K562 (cell line): ENCODE results near the gene HOXB3. TPM values are rescaled to one million over a fixed set of nuclear protein-coding genes. Genes with fewer than 3 reads are reported as not detected.
A peak's percentile ranks its signal among the peaks of the same experiment; 100 is the strongest.

Experiments
- BDP1 ChIP-seq: IDR thresholded peaks from 3 replicates; pipeline ENCODE4 v1.6.1; 2011; ENCODE audit not compliant: insufficient read length, insufficient read depth
- NR2C1 ChIP-seq, 2 experiments: fragments of 450-650 bp; IDR thresholded peaks; 2 replicates each; pipeline ENCODE4 v1.6.1; 2017; ENCODE audit warnings: mild to moderate bottlenecking in 2 of 2, antibody characterized with exemption in 1 of 2, inconsistent platforms in 1 of 2, missing compliant biosample characterization in 1 of 2, missing genetic modification characterization in 1 of 2
- NR4A1 ChIP-seq, 2 experiments: fragments of 250-450 bp in 1 of 2; fragments of 450-650 bp in 1 of 2; sonication (Bioruptor Pico) in 1 of 2; IDR thresholded peaks; 2 replicates each; pipeline versions ENCODE4 v1.4.0 to v1.6.1; 2016 to 2020; ENCODE audit warnings: mild to moderate bottlenecking in 2 of 2, missing compliant biosample characterization in 1 of 2, missing genetic modification characterization in 1 of 2, moderate library complexity in 1 of 2
- POLR2AphosphoS5 ChIP-seq: IDR thresholded peaks from 2 replicates; pipeline ENCODE4 v1.6.1; 2011; ENCODE audit warnings: mild to moderate bottlenecking, low read depth, low read length, moderate library complexity; ENCODE audit not compliant: control insufficient read depth, insufficient read depth
- RBBP5 ChIP-seq: fragments of 200-600 bp; sonication (generic); IDR thresholded peaks from 2 replicates; pipeline ENCODE4 v1.6.1; 2012; ENCODE audit warnings: borderline replicate concordance, mild to moderate bottlenecking, low read length, control low read depth, inconsistent platforms; ENCODE audit not compliant: insufficient read depth, poor library complexity, severe bottlenecking
- RBM15 ChIP-seq: fragments of 200-400 bp; formaldehyde crosslinking; IDR thresholded peaks from 2 replicates; pipeline ENCODE4 v1.6.1; 2018; ENCODE audit warnings: mild to moderate bottlenecking, low read length, moderate library complexity; ENCODE audit not compliant: insufficient read depth
- SAFB ChIP-seq: fragments of 200-400 bp; formaldehyde crosslinking; IDR thresholded peaks from 2 replicates; pipeline ENCODE4 v1.6.1; 2017; ENCODE audit warnings: low read depth, low read length, borderline replicate concordance
- SIX5 ChIP-seq, 2 experiments: IDR thresholded peaks; 2 replicates each; pipeline ENCODE4 v1.6.1; 2011; ENCODE audit warnings: low read length in 2 of 2, borderline replicate concordance in 1 of 2, low read depth in 1 of 2, mild to moderate bottlenecking in 1 of 2, moderate library complexity in 1 of 2; ENCODE audit not compliant: insufficient read depth in 1 of 2
- TEAD1 ChIP-seq, 2 experiments: fragments of 450-650 bp in 1 of 2; sonication (generic) in 1 of 2; formaldehyde crosslinking; IDR thresholded peaks; 2 replicates each; pipeline versions ENCODE4 v1.4.0 to v1.8.0; 2020 to 2022; ENCODE audit warnings: mild to moderate bottlenecking in 2 of 2, missing genetic modification reagents in 1 of 2
- THRAP3 ChIP-seq: fragments of 450-650 bp; IDR thresholded peaks from 2 replicates; pipeline ENCODE4 v1.6.1; 2016; ENCODE audit warnings: mild to moderate bottlenecking, inconsistent platforms, borderline replicate concordance
- ZKSCAN3 ChIP-seq: fragments of 250-450 bp; sonication (Bioruptor Pico); IDR thresholded peaks from 2 replicates; pipeline ENCODE4 v1.4.0; 2020
- ZNF253 ChIP-seq: fragments of 250-450 bp; sonication (Bioruptor Pico); conservative IDR thresholded peaks from 2 replicates; pipeline ENCODE4 v1.6.1; 2021; ENCODE audit warnings: mild to moderate bottlenecking
- ZNF282 ChIP-seq: sonication (generic); formaldehyde crosslinking; IDR thresholded peaks from 2 replicates; pipeline ENCODE4 v1.8.1; 2023; ENCODE audit warnings: missing genetic modification reagents
- ZNF431 ChIP-seq: sonication (generic); formaldehyde crosslinking; IDR thresholded peaks from 2 replicates; pipeline ENCODE4 v1.8.0; 2022; ENCODE audit warnings: mild to moderate bottlenecking, missing genetic modification reagents
- ZNF583 ChIP-seq: fragments of 250-450 bp; sonication (Bioruptor Pico); IDR thresholded peaks from 2 replicates; pipeline ENCODE4 v1.4.0; 2020
- ZZZ3 ChIP-seq: fragments of 450-650 bp; IDR thresholded peaks from 2 replicates; pipeline ENCODE4 v1.6.1; 2016; ENCODE audit warnings: antibody characterized with exemption, mild to moderate bottlenecking, moderate library complexity
- polyA plus RNA-seq, 8 experiments: library from polyadenylated mRNA; depleted of rRNA in 4 of 8; stranded (reverse) in 5 of 8; unstranded in 3 of 8; fragments of >200 nt; fragmentation: Nextera tagmentation in 2 of 8; fragmentation: Illumina TruSeq in 1 of 8; extraction: Ambion mirVana in 2 of 8; extraction: Trizol in 1 of 8; gene quantifications; 2 replicates each; pipeline versions ENCODE4 v1.2.1 to v1.2.3, GENCODE V29; 2011 to 2014; ENCODE audit warnings: inconsistent platforms in 1 of 8, missing spikeins in 1 of 8
- total RNA-seq, 7 experiments: library from RNA; depleted of rRNA in 6 of 7; stranded (reverse); fragments of >200 nt in 6 of 7; fragmentation: Illumina TruSeq in 2 of 7; extraction: Trizol in 2 of 7; gene quantifications; 2 replicates each; pipeline versions ENCODE4 v1.2.1 to v1.2.3, GENCODE V29; 2011 to 2021; ENCODE audit warnings: low replicate concordance in 1 of 7
- TF ChIP-seq, protein P1 (sequence below), 3 experiments: fragments of 200-800 bp in 1 of 3; fragments of 250-450 bp in 1 of 3; fragments of 450-650 bp in 1 of 3; sonication (Bioruptor Pico) in 1 of 3; sonication (Bioruptor generic) in 1 of 3; formaldehyde crosslinking in 1 of 3; IDR thresholded peaks; 2 replicates each; pipeline versions ENCODE4 v1.6.1 to v1.8.0; 2016 to 2022; ENCODE audit warnings: mild to moderate bottlenecking in 2 of 3, missing genetic modification characterization in 2 of 3, missing compliant biosample characterization in 1 of 3, moderate library complexity in 1 of 3
- TF ChIP-seq, protein P2 (sequence below): sonication (generic); formaldehyde crosslinking; IDR thresholded peaks from 2 replicates; pipeline ENCODE4 v1.8.0; 2022; ENCODE audit warnings: missing genetic modification reagents, mild to moderate bottlenecking, borderline replicate concordance

HOXB3 gene
- total and polyA plus RNA-seq, 9 of the 15 experiments (the other 6 are each of a cell fraction or from before 2014, with no cell fraction given): 2.4 to 41.3 (median 20.2) TPM

DNA sequence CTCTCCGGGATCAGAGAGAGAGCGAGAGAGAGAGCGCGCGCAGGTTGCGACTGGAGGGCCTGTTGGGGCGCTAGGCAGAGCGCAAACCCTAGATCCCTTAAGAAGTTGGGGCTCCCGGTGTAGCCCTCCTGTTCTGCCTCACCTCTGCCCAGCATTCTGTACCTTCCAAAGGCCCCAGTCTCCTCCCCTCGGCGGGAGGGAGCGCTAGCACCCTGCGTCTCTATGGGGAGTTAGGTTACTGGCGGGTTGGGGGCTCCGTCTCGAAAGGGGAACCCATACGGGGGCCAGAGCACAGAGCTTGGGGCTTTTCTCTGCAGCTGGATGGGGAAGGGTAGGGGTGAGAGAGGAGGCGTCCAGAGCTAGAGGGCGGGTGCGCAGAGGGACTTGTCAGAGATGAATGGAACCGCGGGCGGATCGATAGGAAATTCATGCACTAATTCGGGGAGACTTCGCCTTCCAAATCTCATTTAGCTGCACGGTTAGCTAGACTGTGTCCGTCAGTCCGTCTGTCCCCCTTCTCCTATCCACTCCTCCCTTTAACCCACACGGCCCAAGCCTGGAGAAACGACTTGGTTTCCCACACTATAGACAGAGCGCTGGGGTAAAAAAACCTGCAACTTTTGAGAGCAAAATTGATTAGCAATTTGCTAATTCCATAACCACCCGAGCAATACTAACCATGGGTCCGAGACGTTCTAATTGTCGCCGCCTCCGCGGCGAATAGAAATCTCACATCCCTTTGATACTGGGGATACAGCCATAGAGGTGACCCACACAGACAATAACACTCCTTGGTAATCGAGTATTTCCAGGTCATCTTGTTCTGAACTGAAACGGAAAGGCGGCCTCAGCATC is 11.2 kb downstream of the HOXB3 start (continued):
- TF ChIP-seq, protein P1, sequence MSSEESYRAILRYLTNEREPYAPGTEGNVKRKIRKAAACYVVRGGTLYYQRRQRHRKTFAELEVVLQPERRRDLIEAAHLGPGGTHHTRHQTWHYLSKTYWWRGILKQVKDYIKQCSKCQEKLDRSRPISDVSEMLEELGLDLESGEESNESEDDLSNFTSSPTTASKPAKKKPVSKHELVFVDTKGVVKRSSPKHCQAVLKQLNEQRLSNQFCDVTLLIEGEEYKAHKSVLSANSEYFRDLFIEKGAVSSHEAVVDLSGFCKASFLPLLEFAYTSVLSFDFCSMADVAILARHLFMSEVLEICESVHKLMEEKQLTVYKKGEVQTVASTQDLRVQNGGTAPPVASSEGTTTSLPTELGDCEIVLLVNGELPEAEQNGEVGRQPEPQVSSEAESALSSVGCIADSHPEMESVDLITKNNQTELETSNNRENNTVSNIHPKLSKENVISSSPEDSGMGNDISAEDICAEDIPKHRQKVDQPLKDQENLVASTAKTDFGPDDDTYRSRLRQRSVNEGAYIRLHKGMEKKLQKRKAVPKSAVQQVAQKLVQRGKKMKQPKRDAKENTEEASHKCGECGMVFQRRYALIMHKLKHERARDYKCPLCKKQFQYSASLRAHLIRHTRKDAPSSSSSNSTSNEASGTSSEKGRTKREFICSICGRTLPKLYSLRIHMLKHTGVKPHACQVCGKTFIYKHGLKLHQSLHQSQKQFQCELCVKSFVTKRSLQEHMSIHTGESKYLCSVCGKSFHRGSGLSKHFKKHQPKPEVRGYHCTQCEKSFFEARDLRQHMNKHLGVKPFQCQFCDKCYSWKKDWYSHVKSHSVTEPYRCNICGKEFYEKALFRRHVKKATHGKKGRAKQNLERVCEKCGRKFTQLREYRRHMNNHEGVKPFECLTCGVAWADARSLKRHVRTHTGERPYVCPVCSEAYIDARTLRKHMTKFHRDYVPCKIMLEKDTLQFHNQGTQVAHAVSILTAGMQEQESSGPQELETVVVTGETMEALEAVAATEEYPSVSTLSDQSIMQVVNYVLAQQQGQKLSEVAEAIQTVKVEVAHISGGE (CRISPR knock-in tag; IDR thresholded peaks at IDR 0.05): peak in 1 of 3 experiments; percentile 10; a peak in 1 of 6 replicates
- TF ChIP-seq POLR2AphosphoS5 (peak; percentile 13), SAFB (no peak), NR4A1 (CRISPR knock-in tag; IDR thresholded peaks at IDR 0.05) (no peak), NR4A1 (tag; IDR thresholded peaks at IDR 0.05) (no peak), ZNF253 (CRISPR knock-in tag) (0 out of 2 replicates have a peak, but pooled peaks have one; percentile 9), SIX5 (IDR thresholded peaks at IDR 0.05; ENCODE audit: borderline replicate concordance in 1 of 2, insufficient read depth in 1 of 2, low read depth in 1 of 2, low read length in 2 of 2) (no peak), ZNF282 (CRISPR knock-in tag) (no peak), THRAP3 (no peak), ZNF431 (CRISPR knock-in tag) (no peak), RBM15 (no peak), ZZZ3 (no peak), NR2C1 (IDR thresholded peaks at IDR 0.05) (peak; percentile 70; the same call in 1 of the 2 replicates), NR2C1 (tag; IDR thresholded peaks at IDR 0.05) (peak; percentile 73), TEAD1 (CRISPR knock-in tag; IDR thresholded peaks at IDR 0.05) (0 out of 4 replicates have a peak, but pooled peaks of 1 of the 2 experiments have one; percentile 23), RBBP5 (peak; percentile 72), ZKSCAN3 (no peak), ZNF583 (CRISPR knock-in tag) (no peak), BDP1 (no peak)
- TF ChIP-seq, protein P2, sequence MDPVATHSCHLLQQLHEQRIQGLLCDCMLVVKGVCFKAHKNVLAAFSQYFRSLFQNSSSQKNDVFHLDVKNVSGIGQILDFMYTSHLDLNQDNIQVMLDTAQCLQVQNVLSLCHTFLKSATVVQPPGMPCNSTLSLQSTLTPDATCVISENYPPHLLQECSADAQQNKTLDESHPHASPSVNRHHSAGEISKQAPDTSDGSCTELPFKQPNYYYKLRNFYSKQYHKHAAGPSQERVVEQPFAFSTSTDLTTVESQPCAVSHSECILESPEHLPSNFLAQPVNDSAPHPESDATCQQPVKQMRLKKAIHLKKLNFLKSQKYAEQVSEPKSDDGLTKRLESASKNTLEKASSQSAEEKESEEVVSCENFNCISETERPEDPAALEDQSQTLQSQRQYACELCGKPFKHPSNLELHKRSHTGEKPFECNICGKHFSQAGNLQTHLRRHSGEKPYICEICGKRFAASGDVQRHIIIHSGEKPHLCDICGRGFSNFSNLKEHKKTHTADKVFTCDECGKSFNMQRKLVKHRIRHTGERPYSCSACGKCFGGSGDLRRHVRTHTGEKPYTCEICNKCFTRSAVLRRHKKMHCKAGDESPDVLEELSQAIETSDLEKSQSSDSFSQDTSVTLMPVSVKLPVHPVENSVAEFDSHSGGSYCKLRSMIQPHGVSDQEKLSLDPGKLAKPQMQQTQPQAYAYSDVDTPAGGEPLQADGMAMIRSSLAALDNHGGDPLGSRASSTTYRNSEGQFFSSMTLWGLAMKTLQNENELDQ: no peak
